HEK293 (cell line): ENCODE results near the gene CRTAC1.

Experiments used
- CTCF ChIP-seq: fragments of 450-650 bp; formaldehyde crosslinking; IDR thresholded peaks from 2 replicates; pipeline ENCODE4 v1.5.1; 2016; ENCODE audit warnings: missing biosample characterization, missing genetic modification characterization
- KLF10 ChIP-seq: fragments of 450-650 bp; IDR thresholded peaks from 2 replicates; pipeline ENCODE4 v1.5.1; 2018; ENCODE audit warnings: missing biosample characterization, mild to moderate bottlenecking, missing genetic modification characterization
- SETDB1 ChIP-seq: IDR thresholded peaks from one replicate; pipeline ENCODE4 v1.6.1; 2017; ENCODE audit warnings: mild to moderate bottlenecking, low read length, moderate library complexity, mixed read lengths; ENCODE audit not compliant: insufficient read length
- ZBTB49 ChIP-seq: fragments of 450-650 bp; formaldehyde crosslinking; IDR thresholded peaks from 2 replicates; pipeline ENCODE4 v1.5.1; 2016; ENCODE audit warnings: missing biosample characterization, missing genetic modification characterization, low read depth
- ZFP3 ChIP-seq: fragments of 450-650 bp; formaldehyde crosslinking; IDR thresholded peaks from 2 replicates; pipeline ENCODE4 v1.5.1; 2016; ENCODE audit warnings: low read depth, missing biosample characterization, missing genetic modification characterization
- ZNF23 ChIP-seq: fragments of 450-650 bp; formaldehyde crosslinking; IDR thresholded peaks from 2 replicates; pipeline ENCODE4 v1.5.1; 2016; ENCODE audit warnings: missing biosample characterization, missing genetic modification characterization, borderline replicate concordance
- ZNF837 ChIP-seq: fragments of 450-650 bp; formaldehyde crosslinking; IDR thresholded peaks from 2 replicates; pipeline ENCODE4 v1.5.1; 2016; ENCODE audit warnings: missing biosample characterization, missing genetic modification characterization
- TF ChIP-seq, protein P1 (sequence below): fragments of 450-650 bp; formaldehyde crosslinking; IDR thresholded peaks from 2 replicates; pipeline ENCODE4 v1.5.1; 2016; ENCODE audit warnings: missing biosample characterization, missing genetic modification characterization

- TF ChIP-seq CTCF (tag by site-specific recombination) (no peak), KLF10 (tag by site-specific recombination) (no peak), ZFP3 (tag by site-specific recombination) (no peak), SETDB1 (no peak), ZNF23 (tag by site-specific recombination) (no peak), ZNF837 (no peak), ZBTB49 (tag by site-specific recombination) (no peak)
- TF ChIP-seq, protein P1, sequence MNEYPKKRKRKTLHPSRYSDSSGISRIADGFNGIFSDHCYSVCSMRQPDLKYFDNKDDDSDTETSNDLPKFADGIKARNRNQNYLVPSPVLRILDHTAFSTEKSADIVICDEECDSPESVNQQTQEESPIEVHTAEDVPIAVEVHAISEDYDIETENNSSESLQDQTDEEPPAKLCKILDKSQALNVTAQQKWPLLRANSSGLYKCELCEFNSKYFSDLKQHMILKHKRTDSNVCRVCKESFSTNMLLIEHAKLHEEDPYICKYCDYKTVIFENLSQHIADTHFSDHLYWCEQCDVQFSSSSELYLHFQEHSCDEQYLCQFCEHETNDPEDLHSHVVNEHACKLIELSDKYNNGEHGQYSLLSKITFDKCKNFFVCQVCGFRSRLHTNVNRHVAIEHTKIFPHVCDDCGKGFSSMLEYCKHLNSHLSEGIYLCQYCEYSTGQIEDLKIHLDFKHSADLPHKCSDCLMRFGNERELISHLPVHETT (tag by site-specific recombination), result no peak
Observed at GRCh38 chr10:98038288-98038687, 7.9 kb upstream of the CRTAC1 start.
